OCI-LY1 (cell line): Measurements from ENCODE around the gene EN2.

Experiments
- H2AFZ ChIP-seq: fragments of 200-600 bp; sonication (generic), shearing (Covaris generic); 2 replicates; pipeline ENCODE4 v1.6.0; 2014; ENCODE audit warnings: antibody characterized with exemption, mild to moderate bottlenecking, low read length
- H3F3A ChIP-seq: fragments of 200-600 bp; sonication (generic), shearing (Covaris generic); 2 replicates; pipeline ENCODE4 v1.6.0; 2014; ENCODE audit warnings: mild to moderate bottlenecking, antibody characterized with exemption, low read length, moderate library complexity; ENCODE audit not compliant: insufficient read depth
- H3K27ac ChIP-seq: fragments of 200-600 bp; sonication (generic); 2 replicates; pipeline ENCODE4 v1.5.1; 2014; ENCODE audit warnings: low read length, mixed run types, mild to moderate bottlenecking, low read depth; ENCODE audit not compliant: poor library complexity, severe bottlenecking
- H3K27me3 ChIP-seq: fragments of 200-600 bp; sonication (generic); 2 replicates; pipeline ENCODE4 v1.6.0; 2014; ENCODE audit warnings: antibody characterized with exemption, mild to moderate bottlenecking, low read length, moderate library complexity; ENCODE audit not compliant: insufficient read depth
- H3K36me3 ChIP-seq: fragments of 200-600 bp; sonication (generic); 2 replicates; pipeline ENCODE4 v1.6.1; 2014; ENCODE audit warnings: mild to moderate bottlenecking, antibody characterized with exemption, low read length, moderate library complexity, mixed read lengths; ENCODE audit not compliant: insufficient read depth
- H3K4me1 ChIP-seq: fragments of 200-600 bp; sonication (generic); 2 replicates; pipeline ENCODE4 v1.5.1; 2014; ENCODE audit warnings: mild to moderate bottlenecking, low read length, moderate library complexity; ENCODE audit not compliant: insufficient read depth, severe bottlenecking
- H3K4me2 ChIP-seq: fragments of 200-600 bp; sonication (generic), shearing (Covaris generic); 2 replicates; pipeline ENCODE4 v1.6.1; 2014; ENCODE audit warnings: low read length
- H3K4me3 ChIP-seq: fragments of 200-600 bp; sonication (generic); 2 replicates; pipeline ENCODE4 v1.5.1; 2014; ENCODE audit warnings: low read length, low read depth, mild to moderate bottlenecking, mixed read lengths; ENCODE audit not compliant: poor library complexity, severe bottlenecking
- H3K79me2 ChIP-seq: fragments of 200-600 bp; shearing (Covaris generic); 2 replicates; pipeline ENCODE4 v1.6.1; 2016; ENCODE audit warnings: mixed run types, low read length, mixed read lengths; ENCODE audit not compliant: insufficient read depth
- H3K9ac ChIP-seq: fragments of 200-600 bp; sonication (generic), shearing (Covaris generic); 2 replicates; pipeline ENCODE4 v1.6.1; 2014; ENCODE audit warnings: mild to moderate bottlenecking, low read length, mixed read lengths
- H3K9me2 ChIP-seq: fragments of 200-600 bp; sonication (generic), shearing (Covaris generic); 2 replicates; pipeline ENCODE4 v1.6.1; 2014; ENCODE audit warnings: low read depth, mild to moderate bottlenecking, low read length, mixed read lengths
- H3K9me3 ChIP-seq: fragments of 200-600 bp; shearing (Covaris generic); 2 replicates; pipeline ENCODE4 v1.6.1; 2014; ENCODE audit warnings: low read length, mixed read lengths
- H4K20me1 ChIP-seq: fragments of 200-600 bp; sonication (generic), shearing (Covaris generic); 2 replicates; pipeline ENCODE4 v1.6.0; 2016; ENCODE audit warnings: mild to moderate bottlenecking, low read length; ENCODE audit not compliant: insufficient read depth
- CTCF ChIP-seq: fragments of 200-600 bp; sonication (generic), shearing (Covaris generic); IDR thresholded peaks from 2 replicates; pipeline ENCODE4 v1.5.1; 2017; ENCODE audit warnings: mild to moderate bottlenecking, antibody characterized with exemption, low read length, moderate library complexity, mixed read lengths
- EZH2 ChIP-seq: fragments of 200-600 bp; sonication (generic), shearing (Covaris generic); IDR thresholded peaks from 2 replicates; pipeline ENCODE4 v1.8.0; 2017; ENCODE audit warnings: borderline replicate concordance, mixed run types, mild to moderate bottlenecking, antibody characterized with exemption, low read length, moderate library complexity, mixed read lengths

EN2 gene

DNA sequence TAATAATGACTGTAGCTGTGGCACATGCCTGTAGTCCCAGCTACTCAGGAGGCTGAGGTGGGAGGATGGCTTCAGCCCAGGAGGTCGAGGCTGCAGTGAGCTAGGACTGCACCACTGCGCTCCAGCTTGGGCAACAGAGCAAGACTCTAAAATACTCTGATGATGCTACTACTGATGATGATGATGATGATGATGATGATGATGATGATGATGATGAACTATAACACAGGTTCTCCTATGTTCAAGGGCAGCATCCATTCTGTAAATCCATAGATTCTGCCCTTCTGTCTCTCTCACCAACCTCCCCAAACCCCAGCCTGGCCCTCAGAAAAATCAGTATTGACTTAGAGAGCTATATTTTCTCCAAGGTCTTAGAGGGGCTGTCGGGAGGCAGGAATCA, 22.8 kb upstream of the EN2 start:
- Histone ChIP-seq H2AFZ (no peak overlapping the region), H3F3A (no peaks in the 10 kb centered on the region), H3K9me3 (no peaks in the 10 kb centered on the region), H4K20me1 (no peaks in the 10 kb centered on the region), H3K4me3 (no peak overlapping the region), H3K27ac (no peak overlapping the region), H3K36me3 (no peaks in the 10 kb centered on the region), H3K4me1 (no peaks in the 10 kb centered on the region), H3K27me3 (peaks cover 32% of the 10 kb centered on the region), H3K9ac (no peak overlapping the region), H3K79me2 (no peaks in the 10 kb centered on the region), H3K9me2 (no peaks in the 10 kb centered on the region), H3K4me2 (no peak overlapping the region)
- TF ChIP-seq CTCF = no peak
- TF ChIP-seq EZH2 = no peak

GRCh38 chr7:155437836-155438235, 20.1 kb upstream of the EN2 start:
- no peak overlapping the region for H3K4me3 ChIP-seq
- no peaks in the 10 kb centered on the region for H3K4me1 ChIP-seq
- H3K9ac ChIP-seq = no peak overlapping the region
- H4K20me1 ChIP-seq = no peaks in the 10 kb centered on the region
- H3K9me2 ChIP-seq = no peaks in the 10 kb centered on the region
- H2AFZ ChIP-seq = no peak overlapping the region
- H3K36me3 ChIP-seq = no peaks in the 10 kb centered on the region
- no peak overlapping the region for H3K27ac ChIP-seq
- no peak overlapping the region for H3K4me2 ChIP-seq
- TF ChIP-seq EZH2 = no peak
- TF ChIP-seq CTCF = no peak
- H3K27me3 ChIP-seq = peaks cover 26% of the 10 kb centered on the region; the same call in 1 of the 2 replicates
- H3K79me2 ChIP-seq = no peaks in the 10 kb centered on the region
- no peaks in the 10 kb centered on the region for H3K9me3 ChIP-seq
- H3F3A ChIP-seq = no peaks in the 10 kb centered on the region

DNA sequence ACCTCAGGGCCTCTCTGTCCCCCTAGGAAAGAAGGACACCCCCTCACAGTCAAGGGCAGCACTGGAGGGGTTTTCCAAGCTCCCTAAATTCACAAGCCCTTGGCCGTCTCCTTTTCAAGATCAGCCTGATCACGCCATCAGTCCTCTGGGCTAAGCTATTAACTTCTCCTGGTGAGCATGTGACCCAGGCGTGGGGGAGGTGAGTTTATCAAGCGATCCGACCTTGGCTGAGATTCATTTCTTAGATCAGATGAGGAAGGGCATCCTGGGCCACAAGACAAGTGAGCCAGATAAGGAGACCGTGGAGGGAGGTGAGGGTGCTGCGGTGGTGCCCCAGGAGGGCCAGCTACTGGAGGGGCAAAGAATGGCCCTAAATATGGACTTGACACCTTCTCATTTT, 19.2 kb upstream of the EN2 start:
- Histone ChIP-seq H4K20me1 (no peaks in the 10 kb centered on the region), H3F3A (no peaks in the 10 kb centered on the region), H3K4me1 (no peaks in the 10 kb centered on the region), H3K9me2 (no peaks in the 10 kb centered on the region), H3K9me3 (no peaks in the 10 kb centered on the region), H3K27ac (no peak overlapping the region), H3K4me3 (no peak overlapping the region), H3K27me3 (peaks cover 26% of the 10 kb centered on the region; the same call in 1 of the 2 replicates), H3K9ac (no peak overlapping the region), H3K4me2 (no peak overlapping the region), H3K79me2 (no peaks in the 10 kb centered on the region), H2AFZ (no peak overlapping the region), H3K36me3 (no peaks in the 10 kb centered on the region)
- TF ChIP-seq CTCF = no peak
- TF ChIP-seq EZH2 = no peak
